Breast epithelium (tissue), 4 donors: ENCODE data around the gene BUB1B. TPM values are rescaled to one million over a fixed set of nuclear protein-coding genes. Genes with fewer than 3 reads are reported as not detected.

Experiments
- DNase-seq, 2 donors: peaks; one replicate each; pipeline ENCODE4 v3.0.0-alpha.2; 2019; ENCODE audit warnings: low spot score in 2 of 2
- H3K27ac ChIP-seq, 2 donors: fragments of 200-600 bp; sonication (generic) in 1 of 2; one replicate each; pipeline ENCODE4 v1.5.1; 2016 to 2019; ENCODE audit warnings: mild to moderate bottlenecking in 1 of 2
- H3K27me3 ChIP-seq, 2 donors: fragments of 200-600 bp; sonication (generic) in 1 of 2; one replicate each; pipeline versions ENCODE4 v1.5.1 to v1.6.0; 2017 to 2019; ENCODE audit warnings: control low read depth in 1 of 2, mild to moderate bottlenecking in 1 of 2
- H3K36me3 ChIP-seq: fragments of 200-600 bp; one replicate; pipeline ENCODE4 v1.5.1; 2019
- H3K4me1 ChIP-seq, 2 donors: fragments of 200-600 bp; sonication (generic); one replicate each; pipeline ENCODE4 v1.5.1; 2016 to 2019; ENCODE audit warnings: control low read depth in 1 of 2
- H3K4me3 ChIP-seq, 3 donors: fragments of 200-600 bp; sonication (generic); 1 replicate in 2 of 3; 2 replicates in 1 of 3; pipeline ENCODE4 v1.5.1; 2016 to 2019; ENCODE audit warnings: mild to moderate bottlenecking in 3 of 3, moderate library complexity in 2 of 3
- H3K9me3 ChIP-seq, 2 donors: fragments of 200-600 bp; sonication (generic) in 1 of 2; one replicate each; pipeline ENCODE4 v1.5.1; 2016 to 2019; ENCODE audit warnings: control low read depth in 1 of 2
- CTCF ChIP-seq, 3 donors: fragments of 450-650 bp; IDR thresholded peaks; one replicate each; pipeline ENCODE4 v1.5.1; 2016 to 2017; ENCODE audit warnings: antibody characterized with exemption in 3 of 3, mild to moderate bottlenecking in 3 of 3, moderate library complexity in 3 of 3
- POLR2A ChIP-seq: fragments of 450-650 bp; IDR thresholded peaks from one replicate; pipeline ENCODE4 v1.6.1; 2016; ENCODE audit warnings: antibody characterized with exemption, mild to moderate bottlenecking, moderate library complexity
- POLR2AphosphoS5 ChIP-seq, 3 donors: sonication (generic); formaldehyde crosslinking; IDR thresholded peaks; one replicate each; pipeline ENCODE4 v1.6.1; 2017; ENCODE audit warnings: antibody characterized with exemption in 3 of 3
- intact Hi-C: fragments of 100-400 bp; cut with DNase I; formaldehyde crosslinking; loops from one replicate; pipeline ENCODE4 v1.15.1; 2023; ENCODE audit warnings: low total_unique reads
- total RNA-seq, 3 donors: library from RNA; depleted of rRNA; stranded (reverse); fragments of >200 nt; gene quantifications; one replicate each; pipeline ENCODE4 v1.1.0, GENCODE V29; 2016

Gene BUB1B
- total RNA-seq, 3 donors from 2014 or later = 0.33 to 1.9 (median 1.4) TPM

- Histone ChIP-seq H3K4me1 (peaks cover 4 to 20% of the 10 kb centered on the region in 2 donors), H3K27ac (no peak overlapping the region), H3K9me3 (no peaks in the 10 kb centered on the region), H3K4me3 (no peak overlapping the region), H3K36me3 (no peaks in the 10 kb centered on the region), H3K27me3 (no peaks in the 10 kb centered on the region)
- intact Hi-C loops = no loop called here
- no peak for TF ChIP-seq POLR2AphosphoS5 (IDR thresholded peaks at IDR 0.05)
- TF ChIP-seq CTCF (IDR thresholded peaks at IDR 0.05) = no peak
- no peak for TF ChIP-seq POLR2A
- DNase-seq = peak in 1 of 2 donors; percentile 31
Measured at GRCh38 chr15:40246496-40247280, 85.8 kb downstream of the BUB1B start.

- Histone ChIP-seq H3K27me3 (no peaks in the 10 kb centered on the region), H3K27ac (no peak overlapping the region), H3K4me3 (no peak overlapping the region), H3K9me3 (no peaks in the 10 kb centered on the region), H3K4me1 (peaks cover 3 to 20% of the 10 kb centered on the region in 2 donors), H3K36me3 (no peaks in the 10 kb centered on the region)
- TF ChIP-seq CTCF (IDR thresholded peaks at IDR 0.05) = no peak
- no peak for TF ChIP-seq POLR2A
- no peak for TF ChIP-seq POLR2AphosphoS5 (IDR thresholded peaks at IDR 0.05)
- DNase-seq = peak in 1 of 2 donors; percentile 43
- intact Hi-C loops = no loop called here
Measured at GRCh38 chr15:40247406-40247971, 86.6 kb downstream of the BUB1B start.

GRCh38 chr15:40248006-40248783 lies 87.3 kb downstream of the BUB1B start:
- H3K27ac ChIP-seq = peak overlapping the region; percentile 54 to 64
- intact Hi-C loops = no loop called here
- H3K9me3 ChIP-seq = no peaks in the 10 kb centered on the region
- DNase-seq = peak in 1 of 2 donors; percentile 49
- TF ChIP-seq POLR2A (no peak), POLR2AphosphoS5 (IDR thresholded peaks at IDR 0.05) (no peak), CTCF (IDR thresholded peaks at IDR 0.05) (no peak)
- H3K36me3 ChIP-seq = no peaks in the 10 kb centered on the region
- H3K4me3 ChIP-seq = no peak overlapping the region
- H3K27me3 ChIP-seq = no peaks in the 10 kb centered on the region
- H3K4me1 ChIP-seq = peaks cover 3 to 21% of the 10 kb centered on the region in 2 donors

GRCh38 chr15:40249477-40250303 lies 88.8 kb downstream of the BUB1B start:
- H3K4me3 ChIP-seq = no peak overlapping the region
- H3K9me3 ChIP-seq = no peaks in the 10 kb centered on the region
- intact Hi-C loops = no loop called here
- H3K27ac ChIP-seq = peak overlapping the region; percentile 54 to 64
- peak in 1 of 2 donors; percentile 66 for DNase-seq
- peaks cover 6 to 24% of the 10 kb centered on the region in 2 donors for H3K4me1 ChIP-seq
- H3K36me3 ChIP-seq = no peaks in the 10 kb centered on the region
- TF ChIP-seq POLR2A (no peak), POLR2AphosphoS5 (IDR thresholded peaks at IDR 0.05) (no peak), CTCF (IDR thresholded peaks at IDR 0.05) (no peak)
- H3K27me3 ChIP-seq = no peaks in the 10 kb centered on the region
